SK-N-SH (cell line): ENCODE measurements around the gene MREG. TPM values are rescaled to one million over a fixed set of nuclear protein-coding genes. Genes with fewer than 3 reads are reported as not detected.

Source experiments
- CTCF ChIA-PET: fragments of 300-600, 350-600 bp; formaldehyde crosslinking; extraction: SDS; loops from one replicate; lab custom pipeline; 2021; lab: Yijun Ruan, JAX
- POLR2A ChIA-PET: fragments of 350-600 bp; sonication (Branson Sonifier 250); formaldehyde crosslinking; extraction: SDS; loops from one replicate; lab custom pipeline; 2020; ENCODE audit warnings: antibody characterized with exemption, inconsistent platforms; lab: Yijun Ruan, JAX
- DNase-seq: peaks from one replicate; pipeline ENCODE4 v3.0.0; 2012
- H2AFZ ChIP-seq: fragments of 200-600 bp; sonication (generic); 2 replicates; pipeline ENCODE4 v1.8.1; 2016; ENCODE audit warnings: antibody characterized with exemption, mild to moderate bottlenecking, low read depth
- H3F3A ChIP-seq: fragments of 200-600 bp; sonication (generic); replicated peaks from 2 replicates; pipeline ENCODE3; 2016; ENCODE audit warnings: antibody characterized with exemption, mild to moderate bottlenecking; ENCODE audit not compliant: insufficient read depth
- H3K27ac ChIP-seq, 2 experiments: fragments of 200-500 bp in 1 of 2; fragments of 200-600 bp in 1 of 2; sonication (Bioruptor generic) in 1 of 2; sonication (generic), shearing (Covaris generic) in 1 of 2; 2 replicates each; pipeline versions ENCODE4 v1.5.1 to v1.6.1; 2014 to 2016; ENCODE audit warnings: low read depth in 2 of 2, inconsistent platforms in 1 of 2, low read length in 1 of 2, mild to moderate bottlenecking in 1 of 2, mixed read lengths in 1 of 2
- H3K27me3 ChIP-seq: fragments of 200-600 bp; sonication (generic), shearing (Covaris generic); 2 replicates; pipeline ENCODE4 v1.6.1; 2016; ENCODE audit warnings: mixed run types; ENCODE audit not compliant: insufficient read depth
- H3K36me3 ChIP-seq, 2 experiments: fragments of 200-500 bp in 1 of 2; fragments of 200-600 bp in 1 of 2; sonication (Bioruptor generic) in 1 of 2; sonication (generic) in 1 of 2; replicated peaks in 1 of 2; 2 replicates each; pipeline versions ENCODE3 to v1.5.1; 2014 to 2016; ENCODE audit warnings: low read length in 1 of 2, mild to moderate bottlenecking in 1 of 2; ENCODE audit not compliant: insufficient read depth in 2 of 2, control insufficient read depth in 1 of 2
- H3K4me1 ChIP-seq, 2 experiments: fragments of 200-500 bp in 1 of 2; fragments of 200-600 bp in 1 of 2; sonication (Bioruptor generic) in 1 of 2; sonication (generic), shearing (Covaris generic) in 1 of 2; 2 replicates each; pipeline versions ENCODE4 v1.5.1 to v1.6.1; 2014 to 2016; ENCODE audit warnings: low read depth in 1 of 2, low read length in 1 of 2, mixed run types in 1 of 2; ENCODE audit not compliant: insufficient read depth in 2 of 2, control insufficient read depth in 1 of 2
- H3K4me2 ChIP-seq: fragments of 200-600 bp; sonication (generic), shearing (Covaris generic); 2 replicates; pipeline ENCODE4 v1.6.1; 2017; ENCODE audit warnings: mixed run types
- H3K4me3 ChIP-seq, 2 experiments: fragments of 200-500 bp in 1 of 2; fragments of 200-600 bp in 1 of 2; sonication (Bioruptor generic) in 1 of 2; sonication (generic), shearing (Covaris generic) in 1 of 2; 2 replicates each; pipeline versions ENCODE4 v1.5.1 to v1.8.1; 2014 to 2016; ENCODE audit warnings: low read depth in 2 of 2, inconsistent platforms in 1 of 2, low read length in 1 of 2, mild to moderate bottlenecking in 1 of 2, mixed read lengths in 1 of 2, moderate library complexity in 1 of 2
- H3K79me2 ChIP-seq: fragments of 200-600 bp; sonication (generic); 2 replicates; pipeline ENCODE4 v1.8.1; 2017; ENCODE audit warnings: mild to moderate bottlenecking; ENCODE audit not compliant: insufficient read depth
- H3K9ac ChIP-seq: fragments of 200-600 bp; sonication (generic); 2 replicates; pipeline ENCODE4 v1.6.1; 2017; ENCODE audit warnings: mixed run types
- H3K9me2 ChIP-seq: fragments of 200-600 bp; sonication (generic); 2 replicates; pipeline ENCODE4 v1.6.1; 2017; ENCODE audit warnings: mixed run types
- H3K9me3 ChIP-seq: fragments of 200-600 bp; sonication (generic); 2 replicates; pipeline ENCODE4 v1.6.1; 2017; ENCODE audit warnings: mixed run types, mild to moderate bottlenecking, moderate library complexity
- H4K20me1 ChIP-seq: fragments of 200-600 bp; sonication (generic); 2 replicates; pipeline ENCODE4 v1.6.1; 2017; ENCODE audit warnings: mild to moderate bottlenecking, mixed run types; ENCODE audit not compliant: insufficient read depth
- CHD2 ChIP-seq: fragments of 150-350 bp; IDR thresholded peaks from 2 replicates; pipeline ENCODE4 v1.6.1; 2018; ENCODE audit warnings: low read length; ENCODE audit not compliant: partially characterized antibody
- FOXJ3 ChIP-seq: sonication (generic); formaldehyde crosslinking; IDR thresholded peaks from 2 replicates; pipeline ENCODE4 v1.5.1; 2020; ENCODE audit warnings: mild to moderate bottlenecking, missing genetic modification reagents
- GATA2 ChIP-seq: sonication (generic); formaldehyde crosslinking; IDR thresholded peaks from 2 replicates; pipeline ENCODE4 v1.5.0; 2020; ENCODE audit warnings: mild to moderate bottlenecking, missing genetic modification reagents
- JUND ChIP-seq: IDR thresholded peaks from 2 replicates; pipeline ENCODE4 v1.4.0; 2012
- MEF2A ChIP-seq: IDR thresholded peaks from 2 replicates; pipeline ENCODE4 v1.4.0; 2012; ENCODE audit warnings: low read depth, borderline replicate concordance
- MXI1 ChIP-seq: IDR thresholded peaks from 2 replicates; pipeline ENCODE4 v1.6.1; 2012; ENCODE audit warnings: mild to moderate bottlenecking, low read depth, low read length, improper control_type of control experiment
- NRF1 ChIP-seq: IDR thresholded peaks from 2 replicates; pipeline ENCODE4 v1.6.1; 2012; ENCODE audit warnings: low read depth, mild to moderate bottlenecking, low read length
- RAD21 ChIP-seq: IDR thresholded peaks from 2 replicates; pipeline ENCODE4 v1.6.1; 2012; ENCODE audit warnings: mild to moderate bottlenecking, low read length
- RCOR1 ChIP-seq: fragments of 150-350 bp; IDR thresholded peaks from 2 replicates; pipeline ENCODE4 v1.6.1; 2017; ENCODE audit warnings: antibody characterized with exemption, low read length
- SMC3 ChIP-seq: IDR thresholded peaks from 2 replicates; pipeline ENCODE4 v1.6.1; 2012; ENCODE audit warnings: low read depth, low read length, improper control_type of control experiment
- TAF1 ChIP-seq: IDR thresholded peaks from 2 replicates; pipeline ENCODE4 v1.6.1; 2012; ENCODE audit warnings: low read depth, mild to moderate bottlenecking, low read length, moderate library complexity, borderline replicate concordance
- TEAD4 ChIP-seq: IDR thresholded peaks from 2 replicates; pipeline ENCODE4 v1.4.0; 2012; ENCODE audit warnings: mild to moderate bottlenecking, borderline replicate concordance; ENCODE audit not compliant: insufficient read depth
- WGBS: methylation state at CpG from one replicate; pipeline ENCODE4 v1.1.6; 2017; ENCODE audit warnings: low lambda C conversion rate; 5-methylcytosine and 5-hydroxymethylcytosine counted together
- polyA plus RNA-seq, 3 experiments: library from polyadenylated mRNA; depleted of rRNA; stranded (reverse); fragments of >200 nt; gene quantifications; 2 replicates each; pipeline ENCODE4 v1.2.3, GENCODE V29; 2012
- TF ChIP-seq, protein P1 (sequence below): fragments of 200-600 bp; sonication (generic); IDR thresholded peaks from 2 replicates; pipeline ENCODE4 v1.6.1; 2017; ENCODE audit warnings: antibody characterized with exemption, mild to moderate bottlenecking, moderate library complexity
- TF ChIP-seq, protein P2 (sequence below): IDR thresholded peaks from 2 replicates; pipeline ENCODE4 v1.4.0; 2012; ENCODE audit warnings: low read depth

The MREG gene, protein sequence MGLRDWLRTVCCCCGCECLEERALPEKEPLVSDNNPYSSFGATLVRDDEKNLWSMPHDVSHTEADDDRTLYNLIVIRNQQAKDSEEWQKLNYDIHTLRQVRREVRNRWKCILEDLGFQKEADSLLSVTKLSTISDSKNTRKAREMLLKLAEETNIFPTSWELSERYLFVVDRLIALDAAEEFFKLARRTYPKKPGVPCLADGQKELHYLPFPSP
- polyA plus RNA-seq (2012; rRNA removed): 2.5 and 3.5 TPM in 2 replicates
- polyA plus RNA-seq (2012; cell fraction: cytosol; rRNA removed): 3.5 and 3.7 TPM in 2 replicates
- polyA plus RNA-seq (2012; cell fraction: nucleus; rRNA removed): 1.6 and 4.0 TPM in 2 replicates

DNA sequence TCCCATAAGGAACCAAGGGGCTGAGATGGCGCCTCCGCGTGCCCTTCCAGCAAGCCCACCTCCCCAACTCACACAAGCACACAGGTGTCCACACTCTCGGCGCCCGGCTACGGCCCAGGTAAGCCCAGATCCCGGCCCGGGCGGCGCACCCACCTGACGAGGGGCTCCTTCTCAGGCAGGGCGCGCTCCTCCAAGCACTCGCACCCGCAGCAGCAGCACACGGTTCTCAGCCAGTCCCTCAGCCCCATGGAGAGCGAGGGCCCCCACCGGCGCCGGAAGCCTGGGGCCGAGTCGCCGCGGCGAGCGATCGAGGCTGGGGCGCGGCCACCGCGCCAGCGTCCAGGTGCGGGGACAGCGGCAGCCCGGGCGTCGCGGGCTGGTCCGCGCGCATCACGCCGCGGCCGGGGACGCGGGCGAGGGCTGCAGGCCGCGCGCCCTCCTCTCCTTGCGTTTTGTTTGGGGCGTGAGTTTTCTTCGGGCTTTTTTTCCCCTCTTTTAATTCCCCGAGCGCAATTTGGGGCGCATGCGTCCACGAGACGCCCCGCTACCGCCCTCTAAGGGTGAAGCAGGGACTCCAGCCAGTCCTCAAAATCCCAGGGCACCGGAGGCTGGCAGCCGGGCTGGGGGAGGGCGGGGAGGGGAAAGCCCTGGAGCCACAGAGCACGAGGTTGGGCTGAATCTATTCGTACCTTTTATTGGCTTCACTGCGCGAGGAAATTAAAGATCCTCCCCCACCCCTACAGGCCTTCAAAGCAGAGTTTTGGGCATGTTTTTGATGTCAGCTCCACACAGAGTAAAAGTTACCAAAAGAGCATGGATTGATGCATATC, at the start of gene MREG:
MREG (minus strand) TSS at position 472 of the 830 bp plus-strand sequence; CDS start at position 248, 224 bp downstream.
- ChIA-PET POLR2A (no interaction called here), CTCF (interaction anchor here (0.7 to 2.7 kb wide), 15 partner anchors 9 to 93 kb away, joined by 3 to 15 read pairs (median 4); no protein-coding TSS in a partner anchor)
- H3K9ac ChIP-seq: peak within 1 kb of the TSS; percentile 62
- H3K79me2 ChIP-seq: no peaks in the 10 kb centered on the region; the same call in 1 of the 2 replicates
- no peaks in the 10 kb centered on the region for H4K20me1 ChIP-seq
- H3K9me3 ChIP-seq: no peaks in the 10 kb centered on the region
- TF ChIP-seq NRF1: peak; percentile 66
- TF ChIP-seq TAF1: no peak
- peak; percentile 7; the same call in 1 of the 2 replicates for TF ChIP-seq RCOR1
- TF ChIP-seq, protein P1, sequence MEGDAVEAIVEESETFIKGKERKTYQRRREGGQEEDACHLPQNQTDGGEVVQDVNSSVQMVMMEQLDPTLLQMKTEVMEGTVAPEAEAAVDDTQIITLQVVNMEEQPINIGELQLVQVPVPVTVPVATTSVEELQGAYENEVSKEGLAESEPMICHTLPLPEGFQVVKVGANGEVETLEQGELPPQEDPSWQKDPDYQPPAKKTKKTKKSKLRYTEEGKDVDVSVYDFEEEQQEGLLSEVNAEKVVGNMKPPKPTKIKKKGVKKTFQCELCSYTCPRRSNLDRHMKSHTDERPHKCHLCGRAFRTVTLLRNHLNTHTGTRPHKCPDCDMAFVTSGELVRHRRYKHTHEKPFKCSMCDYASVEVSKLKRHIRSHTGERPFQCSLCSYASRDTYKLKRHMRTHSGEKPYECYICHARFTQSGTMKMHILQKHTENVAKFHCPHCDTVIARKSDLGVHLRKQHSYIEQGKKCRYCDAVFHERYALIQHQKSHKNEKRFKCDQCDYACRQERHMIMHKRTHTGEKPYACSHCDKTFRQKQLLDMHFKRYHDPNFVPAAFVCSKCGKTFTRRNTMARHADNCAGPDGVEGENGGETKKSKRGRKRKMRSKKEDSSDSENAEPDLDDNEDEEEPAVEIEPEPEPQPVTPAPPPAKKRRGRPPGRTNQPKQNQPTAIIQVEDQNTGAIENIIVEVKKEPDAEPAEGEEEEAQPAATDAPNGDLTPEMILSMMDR: peak; percentile 63
- TF ChIP-seq CHD2: peak; percentile 11
- TF ChIP-seq MXI1: peak; percentile 72
- no peak for TF ChIP-seq TEAD4
- TF ChIP-seq JUND: no peak
- peak; percentile 10; the same call in 1 of the 2 replicates for TF ChIP-seq RAD21
- TF ChIP-seq FOXJ3: no peak
- TF ChIP-seq GATA2 (CRISPR knock-in tag): no peak
- TF ChIP-seq, protein P2, sequence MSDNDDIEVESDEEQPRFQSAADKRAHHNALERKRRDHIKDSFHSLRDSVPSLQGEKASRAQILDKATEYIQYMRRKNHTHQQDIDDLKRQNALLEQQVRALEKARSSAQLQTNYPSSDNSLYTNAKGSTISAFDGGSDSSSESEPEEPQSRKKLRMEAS: peak; percentile 75
- no peak for TF ChIP-seq SMC3
- TF ChIP-seq MEF2A: no peak
- peak within 1 kb of the TSS; percentile 89 to 97 for H3K4me3 ChIP-seq
- peak within 1 kb of the TSS; percentile 100 for H3K4me2 ChIP-seq
- WGBS: 2% methylated on average over 29 of the region's 70 CpGs
- no peaks in the 10 kb centered on the region for H3K27me3 ChIP-seq
- H3K9me2 ChIP-seq: no peaks in the 10 kb centered on the region
- peak within 1 kb of the TSS; percentile 99 for H2AFZ ChIP-seq
- H3K36me3 ChIP-seq: no peaks in the 10 kb centered on the region
- peak; percentile 98 for DNase-seq
- peak within 1 kb of the TSS; percentile 54 to 58; a peak in 3 of 4 replicates for H3K27ac ChIP-seq
- H3F3A ChIP-seq: peaks cover 19% of the 10 kb centered on the region
- H3K4me1 ChIP-seq: peaks cover 0 to 14% of the 10 kb centered on the region in 2 experiments; a peak in 3 of 4 replicates
